Measurements from ENCODE around the gene MAP3K14.
"Not testable (repeated sequence)": the region's sequence is repeated elsewhere in the genome, so short reads cannot be mapped to it uniquely, and the experiment has no call there.

MAP3K14 gene

DNA sequence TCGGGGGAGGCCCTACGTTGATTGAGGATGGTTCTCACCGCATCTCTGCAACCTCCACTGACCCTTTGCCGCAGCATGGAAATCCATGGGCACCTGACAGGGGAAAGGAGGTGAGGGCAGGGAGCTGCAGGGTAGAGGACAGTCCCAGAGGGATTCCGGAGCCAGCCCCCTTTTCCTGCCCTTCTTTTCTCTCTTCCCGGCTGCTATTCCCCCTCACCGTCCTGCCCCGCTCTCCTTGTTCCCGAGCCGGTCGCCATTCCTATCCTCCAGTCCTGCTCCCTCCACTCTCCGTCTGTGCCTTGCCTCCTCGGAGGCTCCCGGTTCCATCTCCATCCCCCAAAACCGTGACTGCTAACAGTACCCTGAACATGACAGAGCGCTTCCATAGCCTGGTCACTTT, 59.7 kb downstream of the MAP3K14 start:
- no peak for DNase-seq (ENCODE audit: low read depth)

DNA sequence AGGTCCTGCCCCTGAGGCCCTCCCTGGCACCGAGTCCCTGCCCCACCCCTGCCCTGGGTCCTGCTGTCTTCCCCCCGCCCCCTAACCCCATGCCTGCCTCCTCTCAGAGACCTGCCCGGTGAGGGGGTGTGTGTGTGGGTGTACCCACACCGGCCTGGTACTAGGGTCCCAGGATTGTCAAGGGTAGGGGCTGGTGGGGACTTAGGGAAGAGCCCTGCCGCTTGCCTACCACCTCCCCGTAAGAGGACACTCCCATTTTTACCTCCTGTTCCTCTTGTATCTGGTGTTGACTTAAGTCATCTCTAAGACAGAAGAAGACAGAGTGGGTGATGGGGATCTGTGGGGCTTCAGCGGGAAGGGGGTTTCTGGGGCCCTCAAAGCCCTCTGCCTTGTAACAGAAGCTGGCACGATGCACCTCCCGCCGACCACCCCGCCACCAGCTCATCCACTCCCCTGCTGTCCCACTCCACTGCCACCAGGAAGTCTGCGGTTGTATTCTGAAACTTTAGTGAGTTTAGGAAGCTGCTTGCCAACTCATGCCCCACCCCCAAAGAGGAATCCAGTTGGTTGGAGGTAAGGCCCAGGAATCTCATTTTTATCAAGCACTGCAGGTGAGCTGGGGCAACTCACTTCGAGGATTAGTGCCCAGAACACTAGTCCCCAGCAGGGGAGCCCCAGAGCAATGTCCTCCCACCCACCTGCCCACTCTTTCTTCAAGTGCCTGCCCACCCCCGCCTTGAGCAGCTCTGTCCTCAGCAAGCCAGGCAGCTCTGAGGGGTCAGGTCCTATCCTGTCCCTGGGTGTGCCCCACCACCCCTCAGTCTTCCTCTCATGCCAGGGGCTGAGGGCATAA, 60.5 kb downstream of the MAP3K14 start:
- DNase-seq (ENCODE audit: low read depth) = no peak

DNA sequence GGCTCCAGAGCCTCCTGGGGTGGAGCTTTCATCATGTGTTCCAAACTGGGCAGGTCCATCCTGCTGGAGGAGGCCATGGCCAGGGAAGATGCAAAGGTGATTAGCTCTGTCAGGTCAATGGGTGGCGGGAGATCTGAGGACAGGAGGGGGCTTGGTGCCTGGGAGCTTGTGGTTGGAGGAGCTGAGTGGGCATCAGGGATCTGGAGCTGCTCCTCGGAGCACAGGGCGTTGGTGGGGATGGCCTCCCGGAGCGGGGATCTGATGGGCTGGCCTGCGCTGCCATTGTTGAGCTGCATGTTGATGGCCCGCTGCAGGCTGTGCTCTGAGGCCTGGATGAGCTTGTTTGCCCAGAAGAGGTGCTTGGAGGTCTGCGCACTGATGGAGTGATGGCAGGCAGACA, 61.5 kb downstream of the MAP3K14 start:
- no peak for DNase-seq (ENCODE audit: low read depth)

DNA sequence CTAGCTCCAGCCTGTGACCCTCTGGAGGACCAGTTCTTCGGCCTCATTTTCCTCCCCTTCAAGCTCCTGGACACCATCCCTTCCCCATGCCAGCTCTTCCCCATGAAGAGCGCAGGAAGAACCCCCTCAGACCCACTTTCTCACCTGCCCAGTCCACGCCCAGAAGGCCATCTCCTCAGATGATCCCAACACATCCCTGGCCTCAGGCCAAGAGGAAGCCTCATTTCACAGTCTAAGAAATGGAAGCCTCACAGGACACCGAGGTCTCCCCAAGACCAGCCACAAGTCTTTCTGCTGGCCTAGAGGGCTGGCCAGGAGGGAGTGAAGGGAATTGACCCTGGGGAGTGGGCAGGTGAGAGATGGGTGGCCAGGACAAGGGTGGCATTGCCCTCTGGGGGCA, 62.9 kb downstream of the MAP3K14 start:
- no peak for DNase-seq (ENCODE audit: low read depth)

DNA sequence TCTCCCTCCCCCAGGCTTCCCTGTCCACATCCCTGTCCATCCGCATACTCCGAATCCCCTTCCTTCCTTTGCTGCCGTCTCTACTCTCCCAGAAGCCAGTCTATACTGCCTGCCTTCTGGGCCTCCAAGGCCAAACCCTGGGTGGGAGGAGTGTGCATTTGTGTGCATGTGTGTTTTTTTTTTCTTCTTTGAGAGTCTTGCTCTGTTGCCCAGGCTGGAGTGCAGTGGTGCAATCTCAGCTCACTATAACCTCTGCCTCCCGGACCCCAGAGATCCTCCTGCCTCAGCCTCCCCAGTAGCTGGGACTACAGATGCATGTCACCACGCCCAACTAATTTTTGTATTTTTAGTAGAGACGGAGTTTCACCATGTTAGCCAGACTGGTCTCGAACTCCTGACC, 63.6 kb downstream of the MAP3K14 start:
- not testable (repeated sequence) for DNase-seq (ENCODE audit: low read depth)

DNA sequence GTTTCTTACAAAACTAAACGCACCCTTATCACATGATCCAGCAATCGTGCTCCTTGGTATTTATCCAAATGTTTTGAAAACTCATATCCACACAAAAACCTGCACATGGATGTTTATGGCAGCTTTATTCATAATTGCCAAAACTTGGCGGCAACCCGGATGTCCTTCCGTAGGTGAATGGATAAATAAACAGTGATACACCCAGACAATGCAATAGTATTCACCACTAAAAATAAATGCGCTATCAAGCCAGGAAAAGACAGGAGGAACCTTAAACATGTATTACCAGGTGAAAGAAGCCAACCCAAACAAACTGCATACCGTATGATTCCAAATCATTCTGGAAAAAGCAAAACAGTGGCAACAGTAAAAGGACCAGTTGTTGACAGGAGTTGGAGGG, 64.9 kb downstream of the MAP3K14 start:
- no peak for DNase-seq (ENCODE audit: low read depth)

DNA sequence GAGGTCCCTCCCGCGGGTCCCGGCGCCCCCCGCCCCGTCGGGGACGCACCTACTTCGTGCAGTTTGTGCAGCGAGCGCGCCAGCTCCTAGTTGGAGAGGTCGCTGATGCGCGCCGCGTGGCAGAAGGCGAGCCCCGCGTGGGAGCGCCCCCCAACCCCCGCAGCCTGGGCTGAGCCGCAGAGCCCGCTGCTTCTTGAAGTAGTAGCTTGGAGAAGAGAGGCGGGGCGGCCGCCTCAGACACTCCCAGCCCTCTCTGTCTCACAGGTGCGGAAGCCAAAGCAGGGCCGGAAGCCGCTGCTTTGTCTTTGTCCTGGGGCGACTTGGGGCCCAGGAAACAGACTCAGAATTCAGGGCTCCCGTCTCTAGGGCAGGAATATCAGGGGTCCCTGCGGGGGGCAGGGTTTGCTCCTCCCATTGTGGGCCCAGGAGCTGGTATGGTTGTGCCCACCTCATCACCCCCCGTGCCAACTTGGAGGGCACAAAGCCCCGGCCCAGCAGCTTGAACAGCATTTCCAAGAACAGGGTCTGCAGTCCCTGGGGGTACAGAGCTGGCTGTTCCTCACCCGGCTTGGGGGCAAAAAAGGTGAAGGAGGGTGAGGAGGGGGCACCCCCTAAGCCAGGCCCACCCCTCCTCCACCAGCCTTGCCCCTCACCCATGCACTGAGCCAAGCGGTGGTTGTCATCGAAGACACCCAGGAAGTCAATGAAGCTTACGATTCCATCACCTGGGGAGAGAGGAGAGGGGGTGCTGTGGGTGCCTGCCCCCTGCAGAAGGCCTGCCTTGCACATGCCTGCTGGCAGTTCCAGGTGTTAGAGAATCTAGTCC, 68.5 kb downstream of the MAP3K14 start:
- DNase-seq (ENCODE audit: low read depth) = no peak

DNA sequence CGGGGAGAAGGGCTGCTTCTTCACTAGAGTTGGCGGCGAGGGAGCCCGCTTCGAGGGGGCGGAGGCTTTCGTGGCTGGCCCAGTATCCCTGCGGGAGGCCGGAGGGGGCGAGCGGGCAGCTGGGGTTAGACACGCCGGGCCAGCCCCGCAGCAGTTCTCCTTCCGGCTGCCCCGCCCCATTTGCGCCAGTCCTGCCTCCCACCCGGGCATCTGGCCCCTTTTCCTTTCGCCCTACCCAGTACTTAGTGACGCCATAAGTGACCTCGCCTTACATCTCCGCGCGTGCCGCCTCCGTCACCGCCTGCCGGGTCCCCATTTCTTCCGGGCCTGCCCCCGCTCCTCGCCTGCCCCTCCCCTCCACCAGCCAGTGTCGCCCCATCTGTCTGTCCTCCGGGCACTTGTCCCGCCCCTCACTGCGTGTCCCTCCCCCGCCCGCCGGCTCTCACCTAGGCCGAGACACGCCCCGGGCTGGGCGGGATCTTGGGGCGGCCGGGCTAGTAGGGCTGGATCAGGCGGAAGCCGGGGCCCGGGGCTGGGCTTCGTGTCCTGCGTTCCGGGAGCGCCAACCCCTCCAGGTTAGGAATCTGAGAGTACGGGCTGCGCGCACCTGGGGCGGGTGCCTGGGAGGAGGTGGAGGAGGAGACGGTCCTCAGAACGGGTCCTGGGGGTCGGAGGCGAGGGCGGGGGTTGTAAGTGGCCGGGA, 69.2 kb downstream of the MAP3K14 start:
- DNase-seq (ENCODE audit: low read depth) = peak; percentile 20

DNA sequence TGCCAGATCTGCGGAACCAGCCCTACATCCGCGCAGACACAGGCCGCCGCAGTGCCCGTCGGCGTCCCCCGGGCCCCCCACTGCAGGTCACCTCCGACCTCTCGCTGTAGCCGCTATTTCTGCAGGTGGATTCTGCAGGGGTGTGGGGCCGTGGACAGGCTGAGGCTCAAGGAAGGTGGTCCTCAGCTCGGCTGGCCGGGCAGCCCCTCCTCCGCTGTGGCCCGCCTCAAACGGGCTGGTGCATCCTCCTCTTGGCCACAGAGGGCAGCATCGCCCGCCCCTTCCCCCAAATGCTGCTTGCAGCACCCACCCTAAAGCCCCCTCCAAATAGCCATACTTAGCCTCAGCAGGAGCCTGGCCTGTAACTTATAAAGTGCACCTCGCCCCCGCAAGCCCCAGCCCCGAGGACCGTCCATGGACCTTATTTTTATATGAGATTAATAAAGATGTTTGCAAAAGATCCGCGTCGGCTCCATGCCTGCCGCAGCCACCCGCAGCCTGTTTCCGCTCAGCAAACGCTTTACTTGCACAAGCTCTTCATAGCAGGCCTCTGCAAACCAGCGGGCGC, 69.9 kb downstream of the MAP3K14 start:
- DNase-seq (ENCODE audit: low read depth) = no peak

DNA sequence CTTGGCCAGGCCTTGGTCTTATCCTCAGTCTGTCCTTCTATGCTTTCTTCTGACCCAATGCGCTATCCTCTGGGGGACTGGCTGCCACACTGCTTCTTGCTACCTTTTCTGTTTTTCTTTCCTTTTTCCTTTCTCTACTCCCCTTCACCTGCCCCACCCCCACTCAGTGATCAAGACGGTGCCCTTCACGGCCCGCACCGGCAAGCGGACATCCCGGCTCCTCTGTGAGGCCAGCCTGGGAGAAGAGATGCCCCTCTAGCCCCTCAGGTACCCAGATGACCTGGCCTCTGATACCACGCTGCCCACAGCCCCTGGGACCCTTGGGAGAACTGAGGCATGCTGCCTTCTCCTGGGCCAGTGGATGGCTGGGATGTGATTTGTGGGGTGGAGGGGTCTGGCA, 70.5 kb downstream of the MAP3K14 start:
- no peak for DNase-seq (ENCODE audit: low read depth)

DNA sequence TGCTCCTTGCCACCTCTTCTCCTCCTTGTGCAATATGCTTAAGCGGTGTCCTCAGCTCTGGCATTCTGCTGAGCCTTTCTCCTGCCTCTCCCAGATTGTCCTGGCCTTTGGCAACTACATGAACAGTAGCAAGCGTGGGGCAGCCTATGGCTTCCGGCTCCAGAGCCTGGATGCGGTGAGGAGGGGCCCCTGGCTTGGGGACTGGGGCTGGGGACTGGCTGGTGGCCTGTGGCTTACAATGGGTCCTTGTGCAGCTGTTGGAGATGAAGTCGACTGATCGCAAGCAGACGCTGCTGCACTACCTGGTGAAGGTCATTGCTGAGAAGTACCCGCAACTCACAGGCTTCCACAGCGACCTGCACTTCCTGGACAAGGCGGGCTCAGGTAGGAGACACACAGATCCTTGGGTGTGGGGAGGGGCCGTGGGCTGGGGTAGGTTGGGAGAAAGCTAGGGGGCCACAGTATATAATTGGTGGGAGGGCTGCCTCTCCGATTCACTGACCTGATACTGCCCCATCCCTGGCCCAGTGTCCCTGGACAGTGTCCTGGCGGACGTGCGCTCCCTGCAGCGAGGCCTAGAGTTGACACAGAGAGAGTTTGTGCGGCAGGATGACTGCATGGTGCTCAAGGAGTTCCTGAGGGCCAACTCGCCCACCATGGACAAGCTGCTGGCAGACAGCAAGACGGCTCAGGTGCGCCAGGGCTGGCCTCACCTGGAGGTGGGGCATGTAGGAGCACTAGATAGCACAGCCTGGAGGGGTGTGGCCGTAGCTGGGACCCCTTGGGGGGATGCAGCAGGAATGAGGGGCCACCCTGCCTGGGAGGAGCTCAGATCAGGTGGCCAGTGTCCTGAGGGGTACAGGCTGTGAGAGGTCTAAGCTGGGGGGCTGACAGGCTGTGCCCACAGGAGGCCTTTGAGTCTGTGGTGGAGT, 71.8 kb downstream of the MAP3K14 start:
- DNase-seq (ENCODE audit: low read depth) = no peak

DNA sequence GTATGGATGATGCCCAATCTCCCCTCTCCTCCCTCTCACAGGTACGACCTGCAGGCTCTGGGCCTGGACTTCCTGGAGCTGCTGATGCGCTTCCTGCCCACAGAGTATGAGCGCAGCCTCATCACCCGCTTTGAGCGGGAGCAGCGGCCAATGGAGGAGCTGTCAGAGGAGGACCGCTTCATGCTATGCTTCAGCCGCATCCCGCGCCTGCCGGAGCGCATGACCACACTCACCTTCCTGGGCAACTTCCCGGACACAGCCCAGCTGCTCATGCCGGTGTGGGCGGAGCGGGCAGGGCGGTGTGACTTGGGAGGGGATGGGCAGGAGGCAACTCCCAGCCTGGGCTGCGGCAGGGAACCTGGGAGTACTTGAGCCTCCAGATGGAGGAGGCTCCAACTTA, 73.1 kb downstream of the MAP3K14 start:
- no peak for DNase-seq (ENCODE audit: low read depth)

DNA sequence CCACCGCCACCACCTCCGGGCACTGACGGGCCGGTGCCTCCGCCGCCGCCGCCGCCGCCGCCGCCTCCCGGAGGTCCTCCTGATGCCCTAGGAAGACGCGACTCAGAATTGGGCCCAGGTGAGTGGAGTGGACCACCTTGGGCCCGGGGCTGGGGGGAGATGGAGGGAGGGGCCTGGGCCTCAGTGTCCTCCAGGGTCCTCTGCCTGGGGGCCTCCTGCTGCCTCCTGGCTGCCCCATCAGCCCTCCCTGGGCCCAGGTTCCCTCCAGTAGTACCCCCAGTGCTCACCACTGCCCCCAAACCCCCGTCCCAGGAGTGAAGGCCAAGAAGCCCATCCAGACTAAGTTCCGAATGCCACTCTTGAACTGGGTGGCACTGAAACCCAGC, 74.8 kb downstream of the MAP3K14 start:
- no peak for DNase-seq (ENCODE audit: low read depth)

DNA sequence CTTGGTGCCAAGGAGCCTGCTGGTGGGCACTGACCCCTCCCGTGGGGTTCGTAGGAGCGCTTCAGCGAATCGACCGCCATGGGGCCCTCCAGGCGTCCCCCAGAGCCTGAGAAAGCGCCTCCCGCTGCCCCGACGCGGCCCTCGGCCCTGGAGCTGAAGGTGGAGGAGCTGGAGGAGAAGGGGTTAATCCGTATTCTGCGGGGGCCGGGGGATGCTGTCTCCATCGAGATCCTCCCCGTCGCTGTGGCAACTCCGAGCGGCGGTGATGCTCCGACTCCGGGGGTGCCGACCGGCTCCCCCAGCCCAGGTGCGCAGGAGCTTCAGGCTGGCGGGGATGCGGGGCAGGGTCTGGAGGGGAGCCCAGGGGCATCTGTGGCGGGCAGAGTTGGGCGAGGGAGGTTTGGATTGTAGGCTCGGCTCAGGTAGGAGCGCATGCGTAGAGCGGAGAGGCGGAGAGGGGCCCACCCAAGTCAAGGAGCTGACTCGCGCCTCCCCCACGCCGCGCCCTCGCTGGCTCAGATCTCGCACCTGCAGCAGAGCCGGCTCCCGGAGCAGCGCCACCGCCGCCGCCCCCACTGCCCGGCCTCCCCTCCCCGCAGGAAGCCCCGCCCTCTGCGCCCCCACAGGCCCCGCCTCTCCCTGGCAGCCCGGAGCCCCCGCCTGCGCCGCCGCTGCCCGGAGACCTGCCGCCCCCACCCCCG, 75.3 kb downstream of the MAP3K14 start:
- no peak for DNase-seq (ENCODE audit: low read depth)

DNA sequence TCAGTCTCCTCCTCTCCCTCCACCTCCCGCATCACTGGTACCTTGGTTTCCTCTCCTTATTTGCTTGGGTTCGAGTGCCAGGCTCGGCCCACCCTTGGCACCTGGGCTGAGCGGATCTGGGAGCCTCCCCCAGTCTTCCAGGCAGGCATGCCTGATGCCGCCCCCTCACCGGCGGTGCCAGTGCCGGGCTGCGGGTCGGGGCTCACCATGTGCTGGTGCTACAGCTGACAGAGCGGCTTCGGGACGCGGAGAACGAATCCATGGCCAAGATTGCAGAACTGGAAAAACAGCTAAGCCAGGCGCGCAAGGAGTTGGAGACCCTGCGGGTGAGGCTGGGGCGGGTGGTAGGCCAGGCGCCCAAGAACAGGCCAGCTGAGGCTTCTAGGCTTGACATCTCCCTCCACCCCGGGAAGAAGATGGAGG, 75.9 kb downstream of the MAP3K14 start:
- no peak for DNase-seq (ENCODE audit: low read depth)

DNA sequence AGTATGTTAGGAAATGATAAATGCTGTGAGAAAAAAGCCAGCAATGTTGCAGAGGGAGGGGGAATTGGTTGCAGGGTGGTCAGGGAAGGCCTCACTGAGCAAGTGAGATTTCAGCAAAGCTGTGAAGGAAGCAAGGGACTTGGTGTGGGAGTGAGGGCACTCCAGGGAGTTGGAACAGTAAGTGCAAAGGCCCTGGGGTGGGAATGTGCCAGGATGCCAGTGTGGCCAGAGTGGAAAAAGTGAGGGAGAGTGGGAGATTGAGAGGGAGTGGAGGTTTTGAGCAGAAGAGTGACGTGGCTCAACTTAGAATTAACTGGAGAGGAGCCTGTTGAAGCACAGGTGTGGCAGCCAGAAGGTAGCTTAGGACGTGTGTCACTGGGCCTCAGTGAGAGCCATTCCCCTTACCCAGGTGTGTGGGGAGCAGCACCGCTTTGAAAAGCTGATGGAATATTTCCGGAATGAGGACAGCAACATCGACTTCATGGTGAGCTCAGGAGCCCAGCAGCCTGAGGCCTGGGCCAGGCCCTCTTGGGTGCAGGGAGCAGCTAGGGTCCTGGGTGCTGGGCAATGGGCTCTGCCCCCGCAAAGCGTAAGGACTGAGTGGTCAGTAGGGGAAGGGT, 78.6 kb downstream of the MAP3K14 start:
- no peak for DNase-seq (ENCODE audit: low read depth)

DNA sequence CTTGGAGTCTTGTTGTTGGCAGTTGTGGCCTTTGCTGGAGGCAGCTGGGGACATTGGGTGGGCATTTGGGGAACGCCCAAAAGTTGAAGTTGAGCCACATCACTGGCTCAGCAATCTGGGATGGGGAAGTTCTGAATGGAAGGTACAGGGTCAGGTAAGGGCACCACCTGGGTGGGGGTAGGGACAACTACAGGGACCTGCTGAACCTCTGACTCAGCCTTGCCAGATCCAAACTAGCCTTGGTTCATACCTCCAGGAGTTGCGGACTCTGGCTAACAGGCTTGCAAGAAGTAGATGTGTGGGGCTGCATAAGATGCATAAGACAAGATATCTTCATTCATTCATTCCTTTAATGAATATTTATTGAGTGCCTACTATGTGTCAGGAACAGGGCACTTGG, 79.1 kb downstream of the MAP3K14 start:
- DNase-seq (ENCODE audit: low read depth) = no peak

DNA sequence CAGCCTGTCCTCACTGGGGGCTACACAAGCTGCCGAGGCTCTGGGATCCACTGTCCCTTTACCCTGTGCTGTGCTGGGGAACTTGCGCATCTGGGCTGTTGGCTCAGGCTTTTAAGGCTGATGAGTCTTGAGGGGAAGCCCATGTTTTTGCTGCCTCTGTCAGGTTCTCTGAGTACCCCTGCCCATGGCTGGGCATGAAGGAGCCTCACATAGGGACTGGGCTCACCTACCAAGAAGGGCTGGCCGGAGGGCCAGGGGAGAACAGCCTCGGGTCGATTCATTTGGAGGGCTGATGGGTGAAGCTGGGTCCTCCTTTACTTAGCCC, 80.6 kb downstream of the MAP3K14 start:
- no peak for DNase-seq (ENCODE audit: low read depth)

DNA sequence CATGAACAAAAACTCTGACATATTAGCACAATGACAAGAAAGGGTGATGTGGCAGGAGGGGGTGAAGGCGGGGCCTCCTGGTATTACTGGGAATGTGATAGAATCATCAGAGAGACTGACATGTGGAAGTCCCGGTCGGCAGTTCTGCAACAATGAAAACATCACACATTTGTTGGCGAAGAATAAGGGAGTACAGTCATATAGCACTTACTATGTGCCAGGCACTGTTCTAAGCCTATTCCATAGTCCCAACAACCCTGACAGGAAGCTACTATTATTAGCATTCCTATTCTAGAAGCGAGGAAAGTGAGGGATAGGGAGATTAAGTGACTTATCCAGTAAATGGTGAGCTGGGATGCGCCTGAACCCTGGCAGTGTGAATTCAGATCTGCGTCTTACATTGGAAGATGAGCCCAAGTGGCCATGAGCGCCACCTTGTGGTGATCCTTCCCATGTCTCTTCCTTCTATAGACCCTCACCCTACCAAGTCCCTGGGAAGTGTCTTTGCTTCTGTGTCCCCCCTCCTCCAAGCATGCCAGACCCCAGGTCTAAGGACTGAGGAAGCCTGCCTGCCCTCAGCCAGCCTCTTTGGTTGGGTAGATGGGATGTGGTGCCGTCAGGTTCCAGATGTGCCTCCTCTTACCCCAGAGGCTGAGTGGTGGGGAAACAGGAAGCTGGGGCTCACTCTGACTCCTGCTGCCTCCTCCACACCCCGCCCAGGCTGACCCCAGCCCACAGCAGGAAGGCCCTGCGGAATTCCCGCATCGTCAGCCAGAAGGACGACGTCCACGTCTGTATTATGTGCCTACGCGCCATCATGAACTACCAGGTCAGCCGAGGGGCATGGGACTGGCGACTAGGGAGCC, 81.2 kb downstream of the MAP3K14 start:
- DNase-seq (ENCODE audit: low read depth) = no peak

Data from HS-27A (cell line).